HPDE6-E6E7 (cell line): ENCODE data around the gene ISOC2.
A peak's percentile ranks its signal among the peaks of the same experiment; 100 is the strongest.

ENCODE experiments used
- DNase-seq: peaks from one replicate; pipeline ENCODE4 v3.0.0; 2011; ENCODE audit warnings: missing footprints; ENCODE audit errors: extremely low spot score

Gene ISOC2

GRCh38 chr19:55490478-55491432, 29.3 kb upstream of the ISOC2 start:
- no peak for DNase-seq

GRCh38 chr19:55489711-55490477, 28.5 kb upstream of the ISOC2 start:
- DNase-seq, result no peak

- no peak for DNase-seq
These were observed 27.7 kb upstream of the ISOC2 start for GRCh38 chr19:55488986-55489710.

- DNase-seq, result no peak
These were observed 26.7 kb upstream of the ISOC2 start, which contains the start of gene SSC5D for GRCh38 chr19:55487924-55488687. SSC5D (plus strand) TSS chr19:55488436; CDS start chr19:55488590, 154 bp downstream.

- peak; percentile 84 for DNase-seq
These were observed 25.8 kb upstream of the ISOC2 start for GRCh38 chr19:55486971-55487923.

GRCh38 chr19:55486043-55486970, 24.9 kb upstream of the ISOC2 start:
- DNase-seq, result no peak

- no peak for DNase-seq
These were observed 24.1 kb upstream of the ISOC2 start for GRCh38 chr19:55485439-55486011.

- DNase-seq, result peak; percentile 56
These were observed 23.4 kb upstream of the ISOC2 start, which contains the start of gene NAT14 for GRCh38 chr19:55484593-55485438. NAT14 (plus strand) TSS chr19:55485188; CDS start chr19:55485709, 521 bp downstream.

GRCh38 chr19:55483706-55484592, 22.5 kb upstream of the ISOC2 start:
- DNase-seq, result no peak

GRCh38 chr19:55482967-55483705, 21.7 kb upstream of the ISOC2 start:
- DNase-seq, result no peak

GRCh38 chr19:55482156-55482961, 20.9 kb upstream of the ISOC2 start:
- DNase-seq, result no peak

GRCh38 chr19:55481794-55482155, 20.3 kb upstream of the ISOC2 start:
- DNase-seq, result no peak

- DNase-seq, result no peak
These were observed 19.8 kb upstream of the ISOC2 start for GRCh38 chr19:55481148-55481793.

GRCh38 chr19:55479451-55480230, 18.2 kb upstream of the ISOC2 start:
- no peak for DNase-seq
